WTC11 (cell line): Measurements from ENCODE around the gene ASCL3. TPM values are rescaled to one million over a fixed set of nuclear protein-coding genes. Genes with fewer than 3 reads are reported as not detected.

Source experiments
- ATAC-seq: fragments of 200-7000 bp; cut with Tn5 transposase; 2 replicates; pipeline ENCODE4 v1.10.0; 2021; ENCODE audit warnings: mild to moderate bottlenecking, moderate library complexity
- CTCF ChIA-PET: fragments of 300-600 bp; sonication (Branson Sonifier 250); formaldehyde crosslinking; loops from one replicate; lab custom pipeline; 2021; ENCODE audit warnings: antibody characterized with exemption; lab: Charles Lee
- POLR2A ChIA-PET: fragments of 350-600 bp; sonication (Branson Sonifier 250); formaldehyde crosslinking; loops from one replicate; lab custom pipeline; 2021; ENCODE audit warnings: antibody characterized with exemption; lab: Charles Lee
- DNase-seq: peaks from one replicate; pipeline ENCODE4 v3.0.0; 2021; ENCODE audit warnings: low spot score
- H3K27ac Mint-ChIP-seq: 2 replicates; pipeline ENCODE4 v1.8.0; 2021; ENCODE audit warnings: mixed read lengths
- H3K27me3 Mint-ChIP-seq: 2 replicates; pipeline ENCODE4 v1.8.0; 2021; ENCODE audit warnings: low read depth, mild to moderate bottlenecking, moderate library complexity, mixed read lengths
- H3K36me3 Mint-ChIP-seq: 2 replicates; pipeline ENCODE4 v1.8.0; 2021; ENCODE audit warnings: mixed read lengths
- H3K4me1 Mint-ChIP-seq: 2 replicates; pipeline ENCODE4 v1.8.0; 2022; ENCODE audit warnings: mixed read lengths
- H3K4me3 Mint-ChIP-seq: 2 replicates; pipeline ENCODE4 v1.8.0; 2021; ENCODE audit warnings: mild to moderate bottlenecking, moderate library complexity, mixed read lengths
- H3K9me3 Mint-ChIP-seq: 2 replicates; pipeline ENCODE4 v1.8.0; 2021; ENCODE audit warnings: mixed read lengths
- AFF4 ChIP-seq: sonication (generic); formaldehyde crosslinking; IDR thresholded peaks from 2 replicates; pipeline ENCODE4 v1.8.1; 2023; ENCODE audit warnings: mild to moderate bottlenecking, missing genetic modification reagents, borderline replicate concordance
- E2F4 ChIP-seq: sonication (generic); formaldehyde crosslinking; IDR thresholded peaks from 2 replicates; pipeline ENCODE4 v1.8.1; 2022; ENCODE audit warnings: low read depth, mild to moderate bottlenecking, moderate library complexity, missing genetic modification reagents, borderline replicate concordance
- FOXP4 ChIP-seq: sonication (generic); formaldehyde crosslinking; IDR thresholded peaks from 2 replicates; pipeline ENCODE4 v1.8.0; 2022; ENCODE audit warnings: mild to moderate bottlenecking, missing genetic modification reagents
- GTF2I ChIP-seq: fragments of 250-450 bp; sonication (Bioruptor Pico); conservative IDR thresholded peaks from 2 replicates; pipeline ENCODE4 v1.4.0; 2021; ENCODE audit warnings: mild to moderate bottlenecking
- PRDM15 ChIP-seq: sonication (generic); formaldehyde crosslinking; IDR thresholded peaks from 2 replicates; pipeline ENCODE4 v1.8.0; 2022; ENCODE audit warnings: missing genetic modification reagents
- SOX15 ChIP-seq: fragments of 250-450 bp; sonication (Bioruptor Pico); IDR thresholded peaks from 2 replicates; pipeline ENCODE4 v1.9.0; 2021; ENCODE audit warnings: mild to moderate bottlenecking
- ZMAT4 ChIP-seq: fragments of 250-450 bp; sonication (Bioruptor Pico); IDR thresholded peaks from 2 replicates; pipeline ENCODE4 v1.9.0; 2021; ENCODE audit warnings: mild to moderate bottlenecking
- ZNF121 ChIP-seq: sonication (generic); formaldehyde crosslinking; IDR thresholded peaks from 2 replicates; pipeline ENCODE4 v1.8.0; 2023; ENCODE audit warnings: missing genetic modification reagents
- ZSCAN18 ChIP-seq: fragments of 250-450 bp; sonication (Bioruptor Pico); IDR thresholded peaks from 2 replicates; pipeline ENCODE4 v2.1.2; 2022; ENCODE audit warnings: mild to moderate bottlenecking, moderate library complexity
- total RNA-seq: library from RNA; stranded (reverse); gene quantifications from 3 replicates; pipeline ENCODE4 v1.2.3, GENCODE V29; 2021

ASCL3 gene
- total RNA-seq, 1 experiment from 2014 or later, result not detected

GRCh38 chr11:8973121-8973520, 30.3 kb upstream of the ASCL3 start (continued):
- TF ChIP-seq E2F4 (CRISPR knock-in tag), result no peak
- TF ChIP-seq ZSCAN18 (CRISPR knock-in tag), result no peak

- H3K27me3 Mint-ChIP-seq, result no peaks in the 10 kb centered on the region
These were observed 29.1 kb upstream of the ASCL3 start for GRCh38 chr11:8971924-8972316.

More at GRCh38 chr11:8971924-8972316, 29.1 kb upstream of the ASCL3 start:
- Mint-ChIP-seq H3K27ac (no peak overlapping the region), H3K9me3 (peaks cover 6% of the 10 kb centered on the region; the same call in 1 of the 2 replicates), H3K36me3 (no peaks in the 10 kb centered on the region), H3K4me1 (no peaks in the 10 kb centered on the region), H3K4me3 (no peak overlapping the region)
- ATAC-seq, result no peak
- no peak for DNase-seq
- CTCF ChIA-PET, result no interaction called here
- no peak for TF ChIP-seq ZNF121 (CRISPR knock-in tag)
- TF ChIP-seq ZMAT4, result no peak
- TF ChIP-seq GTF2I (CRISPR knock-in tag), result no peak
- TF ChIP-seq PRDM15 (CRISPR knock-in tag), result no peak
- no peak for TF ChIP-seq SOX15 (CRISPR knock-in tag)
- TF ChIP-seq FOXP4 (CRISPR knock-in tag), result no peak
- TF ChIP-seq AFF4 (CRISPR knock-in tag), result no peak
- POLR2A ChIA-PET, result no interaction called here
